Endothelial cell of umbilical vein (primary cell): ENCODE data around the gene SPARC. TPM values are rescaled to one million over a fixed set of nuclear protein-coding genes. Genes with fewer than 3 reads are reported as not detected.

Experiments used
- BruUV-seq: library from RNA; stranded (reverse); fragments of 400-500 nt; replicated peaks from 2 replicates; lab custom pipeline; 2021; lab: Mats Ljungman, UMichigan
- CTCF ChIA-PET: fragments of 300-600, 350-600 bp; sonication (Branson Sonifier 250); formaldehyde crosslinking; loops from one replicate; lab custom pipeline; 2021; ENCODE audit warnings: antibody characterized with exemption, inconsistent platforms; lab: Charles Lee
- POLR2A ChIA-PET: fragments of 300-600, 350-600 bp; sonication (Branson Sonifier 250); formaldehyde crosslinking; loops from one replicate; lab custom pipeline; 2021; ENCODE audit warnings: antibody characterized with exemption, inconsistent platforms; lab: Charles Lee
- DNase-seq: peaks from one replicate; pipeline ENCODE4 v3.0.0-alpha.2; 2011; ENCODE audit warnings: low read depth, low spot score
- FAIRE-seq: peaks from 2 replicates; lab custom pipeline; 2011; peaks lifted over from hg19 to GRCh38; lab: Jason Lieb, UNC
- H2AFZ ChIP-seq: 2 replicates; pipeline ENCODE4 v1.6.0; 2012; ENCODE audit warnings: low read depth, low read length, control low read depth, inconsistent platforms
- H3K27ac ChIP-seq: 2 replicates; pipeline ENCODE4 v1.5.1; 2011; ENCODE audit warnings: low read depth, mild to moderate bottlenecking, control low read depth, low read length, moderate library complexity; ENCODE audit not compliant: insufficient read depth
- H3K27me3 ChIP-seq, 2 experiments: 2 replicates each; pipeline versions ENCODE4 v1.6.0 to v1.6.1; 2011; ENCODE audit warnings: low read length in 2 of 2, mixed read lengths in 1 of 2; ENCODE audit not compliant: control insufficient read depth in 2 of 2, insufficient read depth in 2 of 2
- H3K36me3 ChIP-seq, 2 experiments: 2 replicates in 1 of 2; 3 replicates in 1 of 2; pipeline ENCODE4 v1.5.1; 2011; ENCODE audit warnings: low read length in 2 of 2, mild to moderate bottlenecking in 1 of 2, moderate library complexity in 1 of 2; ENCODE audit not compliant: control insufficient read depth in 2 of 2, insufficient read depth in 2 of 2; ENCODE audit errors: extremely low read depth in 1 of 2
- H3K4me1 ChIP-seq: 3 replicates; pipeline ENCODE4 v1.5.1; 2011; ENCODE audit warnings: mild to moderate bottlenecking, low read length; ENCODE audit not compliant: control insufficient read depth, insufficient read depth; ENCODE audit errors: extremely low read depth
- H3K4me2 ChIP-seq: 2 replicates; pipeline ENCODE4 v1.6.1; 2011; ENCODE audit warnings: low read length, control low read depth, mixed read lengths; ENCODE audit not compliant: insufficient read depth
- H3K4me3 ChIP-seq, 3 experiments: fragments of 200-600 bp in 1 of 3; sonication (generic), shearing (Covaris generic) in 1 of 3; replicated peaks in 1 of 3; 2 replicates each; pipeline ENCODE4 v1.5.1; 2011 to 2016; ENCODE audit warnings: control low read depth in 3 of 3, low read length in 3 of 3, mild to moderate bottlenecking in 2 of 3, inconsistent platforms in 1 of 3, low read depth in 1 of 3, moderate library complexity in 1 of 3; ENCODE audit not compliant: insufficient read depth in 1 of 3
- H3K79me2 ChIP-seq: 2 replicates; pipeline ENCODE4 v1.6.0; 2012; ENCODE audit warnings: low read length, inconsistent platforms; ENCODE audit not compliant: control insufficient read depth, insufficient read depth
- H3K9ac ChIP-seq: replicated peaks from 2 replicates; pipeline ENCODE3; 2011; ENCODE audit warnings: low read length, control low read depth; ENCODE audit not compliant: insufficient read depth; ENCODE audit errors: extremely low read depth
- H3K9me1 ChIP-seq: replicated peaks from 3 replicates; pipeline ENCODE4 v1.6.0; 2011; ENCODE audit warnings: mild to moderate bottlenecking, low read length; ENCODE audit not compliant: control insufficient read depth, insufficient read depth; ENCODE audit errors: extremely low read depth
- H3K9me3 ChIP-seq: replicated peaks from 2 replicates; pipeline ENCODE4 v1.5.1; 2012; ENCODE audit warnings: low read length, inconsistent platforms; ENCODE audit not compliant: control insufficient read depth, insufficient read depth
- H4K20me1 ChIP-seq: replicated peaks from 2 replicates; pipeline ENCODE3; 2011; ENCODE audit warnings: mild to moderate bottlenecking, low read length; ENCODE audit not compliant: control insufficient read depth, insufficient read depth; ENCODE audit errors: extremely low read depth
- EZH2 ChIP-seq: IDR thresholded peaks from 2 replicates; pipeline ENCODE4 v1.6.1; 2012; ENCODE audit warnings: borderline replicate concordance, low read depth, mild to moderate bottlenecking, moderate library complexity, low read length, inconsistent platforms; ENCODE audit not compliant: severe bottlenecking
- FOS ChIP-seq: IDR thresholded peaks from 2 replicates; pipeline ENCODE4 v1.6.1; 2011; ENCODE audit warnings: mild to moderate bottlenecking, low read length, moderate library complexity, borderline replicate concordance; ENCODE audit not compliant: insufficient read depth
- GATA2 ChIP-seq: IDR thresholded peaks from 2 replicates; pipeline ENCODE4 v1.7.0; 2011; ENCODE audit warnings: low read depth, mild to moderate bottlenecking, moderate library complexity, mixed read lengths, low read length; ENCODE audit not compliant: insufficient read length, insufficient read depth
- JUN ChIP-seq: IDR thresholded peaks from 2 replicates; pipeline ENCODE4 v1.6.1; 2011; ENCODE audit warnings: borderline replicate concordance, low read depth; ENCODE audit not compliant: insufficient read length, insufficient read depth
- MYC ChIP-seq: IDR thresholded peaks from one replicate; pipeline ENCODE4 v1.6.1; 2011; ENCODE audit warnings: mild to moderate bottlenecking, low read depth, low read length
- POLR2A ChIP-seq: IDR thresholded peaks from 2 replicates; pipeline ENCODE4 v1.6.1; 2012; ENCODE audit warnings: low read depth, mild to moderate bottlenecking, control low read depth, low read length
- POLR2AphosphoS5 ChIP-seq: IDR thresholded peaks from 2 replicates; pipeline ENCODE4 v1.6.1; 2012; ENCODE audit warnings: low read depth, mild to moderate bottlenecking, control low read depth, low read length, moderate library complexity; ENCODE audit not compliant: insufficient read depth
- dilution Hi-C: fragments of 300-500 bp; cut with MboI; formaldehyde crosslinking; loops from one replicate; pipeline ENCODE4 v1.15.0; 2019; ENCODE audit warnings: low sequenced_read_pairs; ENCODE audit not compliant: extremely low pct_ligation_motif_present
- intact Hi-C: fragments of 100-400 bp; cut with micrococcal nuclease; formaldehyde crosslinking; loops from one replicate; pipeline ENCODE4 v1.10.0; 2022
- polyA plus RNA-seq, 4 experiments: library from polyadenylated mRNA; depleted of rRNA in 3 of 4; stranded (reverse) in 3 of 4; unstranded in 1 of 4; fragments of >200 nt; gene quantifications; 2 replicates each; pipeline versions ENCODE4 v1.2.1 to v1.2.3, GENCODE V29; 2011 to 2012; ENCODE audit warnings: missing spikeins in 1 of 4
- total RNA-seq: library from RNA; stranded (reverse); gene quantifications from 2 replicates; pipeline ENCODE4 v1.2.3, GENCODE V29; 2021
- TF ChIP-seq, protein P1 (sequence below), 2 donors: IDR thresholded peaks; 1 replicate in 1 of 2; 2 replicates in 1 of 2; pipeline ENCODE4 v1.5.1; 2011; ENCODE audit warnings: low read length in 2 of 2, mild to moderate bottlenecking in 2 of 2, moderate library complexity in 2 of 2, control low read depth in 1 of 2, inconsistent platforms in 1 of 2, low read depth in 1 of 2; ENCODE audit not compliant: insufficient read depth in 1 of 2; ENCODE audit errors: extremely low read depth in 1 of 2
- TF ChIP-seq, protein P2 (sequence below): IDR thresholded peaks from 2 replicates; pipeline ENCODE4 v1.6.1; 2011; ENCODE audit not compliant: insufficient read depth, insufficient read length

Gene SPARC
- total and polyA plus RNA-seq, 2 donors (not counting 3 experiments of a cell fraction or from before 2014, with no cell fraction given) = 2,962 to 3,114 TPM

DNA sequence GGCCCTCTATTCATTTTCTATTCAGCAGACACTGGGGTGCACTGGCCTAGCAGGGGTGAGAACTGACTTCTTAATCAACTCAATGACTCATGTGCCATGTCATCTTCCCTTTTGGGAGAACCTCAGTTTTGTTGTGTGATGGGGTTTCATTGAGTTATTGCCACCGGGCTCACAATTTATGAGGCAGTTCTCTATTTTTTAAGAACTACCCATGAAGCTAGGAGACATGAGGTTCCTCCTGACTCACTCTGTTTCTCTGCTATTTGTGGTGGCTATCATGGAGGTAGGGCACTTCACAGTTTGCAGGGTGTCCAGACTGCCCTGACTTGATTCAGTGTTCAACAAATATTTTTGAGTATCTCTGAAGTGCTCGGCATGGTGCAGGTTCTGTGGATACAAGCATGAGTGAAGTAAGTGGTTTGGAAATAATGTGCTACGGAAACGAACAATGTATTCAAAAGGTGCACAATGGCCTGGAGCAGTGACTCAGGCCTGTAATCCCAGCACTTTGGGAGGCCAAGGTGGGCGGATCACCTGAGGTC lies 39.3 kb downstream of the SPARC start:
- Histone ChIP-seq H3K9me3 (no peaks in the 10 kb centered on the region), H3K4me2 (no peak overlapping the region), H3K4me3 (no peak overlapping the region), H3K9ac (no peak overlapping the region), H2AFZ (no peak overlapping the region), H3K27ac (no peak overlapping the region), H3K36me3 (no peaks in the 10 kb centered on the region), H3K27me3 (peaks cover 0 to 7% of the 10 kb centered on the region in 2 experiments), H3K9me1 (no peaks in the 10 kb centered on the region), H3K4me1 (no peaks in the 10 kb centered on the region), H3K79me2 (no peaks in the 10 kb centered on the region), H4K20me1 (no peaks in the 10 kb centered on the region)
- FAIRE-seq (no peak), DNase-seq (no peak)
- POLR2A ChIA-PET = no interaction called here
- TF ChIP-seq JUN (no peak), MYC (no peak), POLR2A (no peak), FOS (no peak), GATA2 (no peak), EZH2 (no peak), POLR2AphosphoS5 (no peak)
- TF ChIP-seq, protein P1, sequence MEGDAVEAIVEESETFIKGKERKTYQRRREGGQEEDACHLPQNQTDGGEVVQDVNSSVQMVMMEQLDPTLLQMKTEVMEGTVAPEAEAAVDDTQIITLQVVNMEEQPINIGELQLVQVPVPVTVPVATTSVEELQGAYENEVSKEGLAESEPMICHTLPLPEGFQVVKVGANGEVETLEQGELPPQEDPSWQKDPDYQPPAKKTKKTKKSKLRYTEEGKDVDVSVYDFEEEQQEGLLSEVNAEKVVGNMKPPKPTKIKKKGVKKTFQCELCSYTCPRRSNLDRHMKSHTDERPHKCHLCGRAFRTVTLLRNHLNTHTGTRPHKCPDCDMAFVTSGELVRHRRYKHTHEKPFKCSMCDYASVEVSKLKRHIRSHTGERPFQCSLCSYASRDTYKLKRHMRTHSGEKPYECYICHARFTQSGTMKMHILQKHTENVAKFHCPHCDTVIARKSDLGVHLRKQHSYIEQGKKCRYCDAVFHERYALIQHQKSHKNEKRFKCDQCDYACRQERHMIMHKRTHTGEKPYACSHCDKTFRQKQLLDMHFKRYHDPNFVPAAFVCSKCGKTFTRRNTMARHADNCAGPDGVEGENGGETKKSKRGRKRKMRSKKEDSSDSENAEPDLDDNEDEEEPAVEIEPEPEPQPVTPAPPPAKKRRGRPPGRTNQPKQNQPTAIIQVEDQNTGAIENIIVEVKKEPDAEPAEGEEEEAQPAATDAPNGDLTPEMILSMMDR (IDR thresholded peaks at IDR 0.05; ENCODE audit: extremely low read depth in 1 of 2, insufficient read depth in 1 of 2, low read depth in 1 of 2, low read length in 2 of 2) = no peak
- TF ChIP-seq, protein P2, sequence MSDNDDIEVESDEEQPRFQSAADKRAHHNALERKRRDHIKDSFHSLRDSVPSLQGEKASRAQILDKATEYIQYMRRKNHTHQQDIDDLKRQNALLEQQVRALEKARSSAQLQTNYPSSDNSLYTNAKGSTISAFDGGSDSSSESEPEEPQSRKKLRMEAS = no peak
- CTCF ChIA-PET = interaction anchor here (3.2 kb wide), 1 partner anchor 94 kb away, joined by 16 read pairs; no protein-coding TSS in a partner anchor
- intact Hi-C loops = no loop called here
- dilution Hi-C loops = no loop called here
- BruUV-seq = no TSS peak
